ENCODE measurements around the gene FIGN. TPM values are rescaled to one million over a fixed set of nuclear protein-coding genes. Genes with fewer than 3 reads are reported as not detected.

FIGN gene
- total and polyA plus RNA-seq, 12 donors: 2.1 to 17.0 (median 11.9) TPM

DNA sequence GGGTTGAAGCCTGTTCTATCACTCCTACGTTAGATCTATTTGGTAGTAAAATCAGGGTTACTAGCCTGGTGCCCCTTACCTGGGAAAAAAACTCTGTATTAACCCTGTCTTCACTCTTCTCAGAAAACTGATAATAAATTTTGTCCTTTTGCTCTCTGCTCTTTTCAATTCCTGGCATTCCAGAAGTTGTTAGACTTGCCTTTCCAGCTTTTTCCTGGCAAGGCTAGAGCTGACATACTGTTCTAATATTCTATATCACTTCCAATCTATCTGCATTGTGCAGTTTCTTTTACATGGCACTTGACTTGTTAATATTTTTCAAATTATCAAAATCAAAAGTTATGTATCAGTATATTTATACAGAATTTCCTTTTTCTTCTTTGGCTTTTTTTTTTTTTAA, 162.2 kb downstream of the FIGN start:
- H3K4me3 ChIP-seq: no peak overlapping the region
- no peaks in the 10 kb centered on the region for H3K4me1 ChIP-seq
- intact Hi-C loops (cut with DNase I): no loop called here
- DNase-seq: no peak
- H3K27me3 ChIP-seq: no peaks in the 10 kb centered on the region
- no peak overlapping the region for H3K27ac ChIP-seq
- no peaks in the 10 kb centered on the region for H3K36me3 ChIP-seq
- H3K9me3 ChIP-seq: peaks cover 0 to 6% (median 0%) of the 10 kb centered on the region in 11 donors
- TF ChIP-seq, protein P1, sequence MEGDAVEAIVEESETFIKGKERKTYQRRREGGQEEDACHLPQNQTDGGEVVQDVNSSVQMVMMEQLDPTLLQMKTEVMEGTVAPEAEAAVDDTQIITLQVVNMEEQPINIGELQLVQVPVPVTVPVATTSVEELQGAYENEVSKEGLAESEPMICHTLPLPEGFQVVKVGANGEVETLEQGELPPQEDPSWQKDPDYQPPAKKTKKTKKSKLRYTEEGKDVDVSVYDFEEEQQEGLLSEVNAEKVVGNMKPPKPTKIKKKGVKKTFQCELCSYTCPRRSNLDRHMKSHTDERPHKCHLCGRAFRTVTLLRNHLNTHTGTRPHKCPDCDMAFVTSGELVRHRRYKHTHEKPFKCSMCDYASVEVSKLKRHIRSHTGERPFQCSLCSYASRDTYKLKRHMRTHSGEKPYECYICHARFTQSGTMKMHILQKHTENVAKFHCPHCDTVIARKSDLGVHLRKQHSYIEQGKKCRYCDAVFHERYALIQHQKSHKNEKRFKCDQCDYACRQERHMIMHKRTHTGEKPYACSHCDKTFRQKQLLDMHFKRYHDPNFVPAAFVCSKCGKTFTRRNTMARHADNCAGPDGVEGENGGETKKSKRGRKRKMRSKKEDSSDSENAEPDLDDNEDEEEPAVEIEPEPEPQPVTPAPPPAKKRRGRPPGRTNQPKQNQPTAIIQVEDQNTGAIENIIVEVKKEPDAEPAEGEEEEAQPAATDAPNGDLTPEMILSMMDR (IDR thresholded peaks at IDR 0.05): no peak
- WGBS, 2 donors: 72 to 80% methylated on average over 1 of the region's 1 CpG
- ATAC-seq: no peak

DNA sequence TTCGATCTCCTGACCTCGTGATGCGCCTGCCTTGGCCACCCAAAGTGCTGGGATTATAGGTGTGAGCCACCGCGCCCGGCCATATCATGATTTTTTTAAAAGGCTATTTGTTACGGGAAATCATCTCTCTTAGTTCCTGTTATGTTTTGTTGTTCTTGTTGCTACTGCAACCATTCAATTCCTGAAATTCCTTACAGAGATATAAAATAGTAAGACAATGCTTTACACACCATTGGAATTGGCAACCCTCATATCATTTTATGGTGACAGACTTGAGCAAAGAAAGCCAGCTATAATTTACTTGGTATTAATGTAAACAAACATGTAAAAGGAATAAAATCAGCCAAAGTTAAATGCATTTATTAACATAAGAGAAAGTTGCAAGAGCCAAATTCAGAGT, 163.0 kb downstream of the FIGN start:
- intact Hi-C loops (cut with DNase I): no loop called here
- H3K9me3 ChIP-seq: peaks cover 0 to 6% (median 0%) of the 10 kb centered on the region in 11 donors
- TF ChIP-seq, protein P1 (IDR thresholded peaks at IDR 0.05): no peak
- H3K4me1 ChIP-seq: no peaks in the 10 kb centered on the region
- no peak for DNase-seq
- no peak for ATAC-seq
- H3K36me3 ChIP-seq: no peaks in the 10 kb centered on the region
- no peak overlapping the region for H3K4me3 ChIP-seq
- no peaks in the 10 kb centered on the region for H3K27me3 ChIP-seq
- 83 to 88% methylated on average over 7 of the region's 7 CpGs for WGBS, 2 donors
- H3K27ac ChIP-seq: no peak overlapping the region

DNA sequence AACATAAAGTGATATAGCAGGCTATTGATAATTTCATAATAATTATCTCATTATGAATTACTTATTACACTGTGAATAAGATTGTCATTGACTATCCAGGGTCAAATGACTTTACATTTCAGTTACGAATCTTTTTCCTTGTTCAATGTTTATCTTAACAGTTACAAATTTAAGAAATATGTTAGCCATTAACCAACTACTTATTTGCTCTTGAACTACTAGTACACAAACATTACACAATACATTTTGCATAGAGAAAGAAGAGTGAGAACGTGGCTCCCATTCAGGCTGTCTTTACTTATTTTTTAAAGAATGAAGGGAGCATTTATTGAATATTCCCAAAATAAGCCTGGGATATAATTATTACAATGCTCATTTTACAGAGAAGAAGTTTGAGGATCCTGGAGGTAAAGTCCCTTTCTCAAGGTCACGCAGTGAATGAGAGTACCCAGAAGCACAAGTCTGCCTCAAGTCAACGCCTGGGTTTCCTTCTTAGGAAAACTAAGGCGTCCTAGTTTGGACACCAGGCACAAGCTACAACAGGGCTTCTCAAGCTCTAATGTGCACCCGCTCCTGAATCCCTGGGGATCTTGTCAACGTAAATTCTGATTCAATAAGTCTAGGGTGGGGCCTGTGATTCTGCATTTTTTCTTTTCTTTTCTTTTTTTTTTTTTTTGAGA, 164.2 kb downstream of the FIGN start:
- intact Hi-C loops (cut with DNase I): no loop called here
- Histone ChIP-seq H3K9me3 (peaks cover 0 to 6% (median 0%) of the 10 kb centered on the region in 11 donors), H3K27me3 (no peaks in the 10 kb centered on the region), H3K27ac (no peak overlapping the region), H3K4me3 (no peak overlapping the region), H3K36me3 (no peaks in the 10 kb centered on the region), H3K4me1 (no peaks in the 10 kb centered on the region)
- TF ChIP-seq, protein P1 (IDR thresholded peaks at IDR 0.05): no peak
- DNase-seq (no peak), ATAC-seq (no peak)
- WGBS, 2 donors: 88 to 90% methylated on average over 7 of the region's 7 CpGs

DNA sequence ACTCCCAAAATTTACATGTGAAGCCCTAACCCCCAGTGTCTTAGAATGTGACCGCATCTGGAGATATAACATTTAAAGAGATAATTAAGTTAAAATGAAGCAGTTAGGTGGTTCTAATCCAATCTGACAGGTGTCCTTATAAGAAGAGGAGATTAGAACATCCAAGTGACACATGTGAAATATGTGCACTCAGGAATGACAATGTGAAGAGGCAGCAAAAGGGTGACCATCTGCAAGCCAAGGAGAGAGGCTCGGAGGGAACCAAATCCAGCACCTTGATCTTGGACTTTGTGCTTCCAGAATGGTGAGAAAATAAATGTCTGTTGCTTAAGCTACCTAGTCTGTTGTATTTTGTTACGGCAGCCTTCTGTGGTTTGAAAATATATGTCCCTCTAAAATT, 165.4 kb downstream of the FIGN start:
- DNase-seq (no peak), ATAC-seq (no peak)
- H3K27ac ChIP-seq: no peak overlapping the region
- H3K4me3 ChIP-seq: no peak overlapping the region
- H3K27me3 ChIP-seq: no peaks in the 10 kb centered on the region
- intact Hi-C loops (cut with DNase I): no loop called here
- no peaks in the 10 kb centered on the region for H3K4me1 ChIP-seq
- WGBS, 2 donors: 86 to 89% methylated on average over 3 of the region's 3 CpGs
- peaks cover 0 to 6% (median 0%) of the 10 kb centered on the region in 11 donors for H3K9me3 ChIP-seq
- H3K36me3 ChIP-seq: no peaks in the 10 kb centered on the region
- TF ChIP-seq, protein P1 (IDR thresholded peaks at IDR 0.05): no peak

All from heart right ventricle (tissue), 16 donors.